B cell (primary cell): ENCODE data around the gene TNRC6B. TPM values are rescaled to one million over a fixed set of nuclear protein-coding genes. Genes with fewer than 3 reads are reported as not detected.

Experiments
- ATAC-seq: fragments of 200-7000 bp; cut with Tn5 transposase; one replicate; pipeline ENCODE4 v1.10.0; 2021; ENCODE audit warnings: low read depth, mild to moderate bottlenecking, moderate number of reproducible peaks, moderate library complexity
- CTCF ChIA-PET: fragments of 350-600 bp; sonication (Branson Sonifier 250); formaldehyde crosslinking; loops from one replicate; lab custom pipeline; 2021; ENCODE audit warnings: antibody characterized with exemption, inconsistent platforms; lab: Charles Lee
- POLR2A ChIA-PET: fragments of 350-600 bp; sonication (Branson Sonifier 250); formaldehyde crosslinking; loops from one replicate; lab custom pipeline; 2021; ENCODE audit warnings: antibody characterized with exemption; lab: Charles Lee
- DNase-seq: peaks from one replicate; pipeline ENCODE4 v3.0.0; 2013
- H2AFZ ChIP-seq: 2 replicates; pipeline ENCODE4 v1.6.1; 2012; ENCODE audit warnings: mild to moderate bottlenecking, low read depth, low read length; ENCODE audit not compliant: insufficient read depth, poor library complexity, severe bottlenecking
- H3K27ac ChIP-seq, 2 donors: 1 replicate in 1 of 2; 2 replicates in 1 of 2; pipeline ENCODE4 v1.5.1; 2012 to 2013; ENCODE audit warnings: low read length in 2 of 2, mild to moderate bottlenecking in 2 of 2, moderate library complexity in 1 of 2
- H3K27me3 ChIP-seq, 4 experiments: fragments of 200-600 bp in 1 of 4; sonication (generic) in 1 of 4; replicated peaks in 1 of 4; 1 replicate in 2 of 4; 2 replicates in 2 of 4; pipeline versions ENCODE4 v1.6.1 to v1.7.0; 2013 to 2016; ENCODE audit warnings: low read length in 3 of 4, mild to moderate bottlenecking in 2 of 4, mixed read lengths in 1 of 4, moderate library complexity in 1 of 4; ENCODE audit not compliant: insufficient read depth in 4 of 4, control insufficient read depth in 3 of 4; ENCODE audit errors: control extremely low read depth in 1 of 4
- H3K36me3 ChIP-seq, 2 experiments: replicated peaks in 1 of 2; 1 replicate in 1 of 2; 2 replicates in 1 of 2; pipeline versions ENCODE4 v1.6.1 to v1.7.1; 2013; ENCODE audit warnings: low read length in 1 of 2; ENCODE audit not compliant: insufficient read depth in 2 of 2, control insufficient read depth in 1 of 2; ENCODE audit errors: control extremely low read depth in 1 of 2, extremely low read depth in 1 of 2
- H3K4me1 ChIP-seq, 2 donors: fragments of 200-600 bp in 1 of 2; sonication (generic) in 1 of 2; 1 replicate in 1 of 2; 2 replicates in 1 of 2; pipeline versions ENCODE4 v1.5.1 to v1.6.1; 2013 to 2017; ENCODE audit warnings: low read length in 2 of 2; ENCODE audit not compliant: control insufficient read depth in 2 of 2, insufficient read depth in 2 of 2
- H3K4me2 ChIP-seq: replicated peaks from 2 replicates; pipeline ENCODE3; 2012; ENCODE audit warnings: mild to moderate bottlenecking, low read depth, low read length; ENCODE audit not compliant: poor library complexity, severe bottlenecking
- H3K4me3 ChIP-seq, 5 experiments: fragments of 200-600 bp in 1 of 5; sonication (generic) in 1 of 5; 1 replicate in 3 of 5; 2 replicates in 2 of 5; pipeline versions ENCODE4 v1.5.1 to v1.7.0; 2011 to 2016; ENCODE audit warnings: low read length in 4 of 5, mild to moderate bottlenecking in 4 of 5, low read depth in 2 of 5, control low read depth in 1 of 5, moderate library complexity in 1 of 5; ENCODE audit not compliant: insufficient read depth in 1 of 5; ENCODE audit errors: control extremely low read depth in 1 of 5, extremely low read depth in 1 of 5
- H3K79me2 ChIP-seq: fragments of 200-600 bp; sonication (generic); one replicate; pipeline ENCODE4 v1.6.0; 2016; ENCODE audit warnings: low read length; ENCODE audit not compliant: control insufficient read depth, insufficient read depth
- H3K9ac ChIP-seq: fragments of 200-600 bp; sonication (generic); 2 replicates; pipeline ENCODE4 v1.6.1; 2017; ENCODE audit warnings: mild to moderate bottlenecking, low read length, moderate library complexity
- H3K9me3 ChIP-seq, 3 donors: one replicate each; pipeline versions ENCODE4 v1.6.1 to v1.7.1; 2013; ENCODE audit warnings: low read length in 2 of 3; ENCODE audit not compliant: control insufficient read depth in 2 of 3, insufficient read depth in 1 of 3; ENCODE audit errors: control extremely low read depth in 1 of 3
- H4K20me1 ChIP-seq: 2 replicates; pipeline ENCODE4 v1.6.0; 2012; ENCODE audit warnings: mild to moderate bottlenecking, low read length; ENCODE audit not compliant: insufficient read depth, control insufficient read depth, poor library complexity, severe bottlenecking
- H3K27ac Mint-ChIP-seq: one replicate; pipeline ENCODE4 v1.8.0; 2021; ENCODE audit warnings: mixed read lengths
- H3K27me3 Mint-ChIP-seq: one replicate; pipeline ENCODE4 v1.8.0; 2021; ENCODE audit warnings: mixed read lengths
- H3K4me1 Mint-ChIP-seq: one replicate; pipeline ENCODE4 v1.8.0; 2021; ENCODE audit warnings: mixed read lengths
- H3K4me3 Mint-ChIP-seq: one replicate; pipeline ENCODE4 v1.8.0; 2021; ENCODE audit warnings: mixed read lengths
- H3K9me3 Mint-ChIP-seq: one replicate; pipeline ENCODE4 v1.8.0; 2022; ENCODE audit warnings: mixed read lengths; ENCODE audit not compliant: insufficient read depth
- CTCF ChIP-seq: fragments of 200-600 bp; IDR thresholded peaks from one replicate; pipeline ENCODE4 v1.8.0; 2022; ENCODE audit warnings: antibody characterized with exemption, mild to moderate bottlenecking
- EZH2 ChIP-seq: IDR thresholded peaks from 2 replicates; pipeline ENCODE4 v1.6.1; 2012; ENCODE audit warnings: borderline replicate concordance, low read depth, mild to moderate bottlenecking, moderate library complexity, low read length; ENCODE audit not compliant: insufficient read depth, poor library complexity, severe bottlenecking
- WGBS: methylation state at CpG from one replicate; pipeline ENCODE4 v1.1.5; 2013; ENCODE audit warnings: missing lambda C conversion rate; ENCODE audit not compliant: insufficient coverage; 5-methylcytosine and 5-hydroxymethylcytosine counted together
- intact Hi-C: fragments of 100-400 bp; cut with micrococcal nuclease; formaldehyde crosslinking; loops from one replicate; pipeline ENCODE4 v1.10.0; 2022
- polyA plus RNA-seq: library from polyadenylated mRNA; depleted of rRNA; stranded (reverse); fragments of >200 nt; gene quantifications from 2 replicates; pipeline ENCODE4 v1.2.3, GENCODE V29; 2012
- total RNA-seq, 2 donors: library from RNA; stranded (reverse); fragments of 120-200 nt in 1 of 2; gene quantifications; 1 replicate in 1 of 2; 2 replicates in 1 of 2; pipeline versions ENCODE4 v1.2.3 to v1.2.4, GENCODE V29; 2013 to 2022

The TNRC6B gene
- total and polyA plus RNA-seq, 2 donors (not counting 1 experiment from before 2014, with no cell fraction given) = 28.8 to 210 TPM

- H3K9ac ChIP-seq = no peak overlapping the region
- ATAC-seq (no peak), DNase-seq (no peak)
- Mint-ChIP-seq H3K4me3 (no peak overlapping the region), H3K27me3 (no peaks in the 10 kb centered on the region), H3K27ac (no peak overlapping the region), H3K9me3 (no peaks in the 10 kb centered on the region), H3K4me1 (peaks cover 16% of the 10 kb centered on the region)
- no peak overlapping the region for H3K4me2 ChIP-seq
- 100% methylated on average over 1 of the region's 4 CpGs for WGBS
- H3K27ac ChIP-seq = no peak overlapping the region
- H3K79me2 ChIP-seq = peaks cover 97% of the 10 kb centered on the region
- H3K9me3 ChIP-seq = no peaks in the 10 kb centered on the region
- intact Hi-C loops = no loop called here
- no peaks in the 10 kb centered on the region for H3K27me3 ChIP-seq
- POLR2A ChIA-PET = no interaction called here
- no peak for TF ChIP-seq CTCF
- H3K4me3 ChIP-seq = no peak overlapping the region
- H4K20me1 ChIP-seq = peaks cover 75% of the 10 kb centered on the region
- H2AFZ ChIP-seq = no peak overlapping the region
- CTCF ChIA-PET = no interaction called here
- H3K36me3 ChIP-seq = peaks cover 4 to 64% of the 10 kb centered on the region in 2 experiments
- H3K4me1 ChIP-seq = no peaks in the 10 kb centered on the region
These were observed 73.4 kb downstream of the TNRC6B start for GRCh38 chr22:40251106-40251505.

GRCh38 chr22:40252146-40252545, 74.4 kb downstream of the TNRC6B start:
- no peaks in the 10 kb centered on the region for H3K9me3 ChIP-seq
- Mint-ChIP-seq H3K4me1 (peaks cover 16% of the 10 kb centered on the region), H3K27me3 (no peaks in the 10 kb centered on the region), H3K4me3 (no peak overlapping the region), H3K9me3 (no peaks in the 10 kb centered on the region), H3K27ac (no peak overlapping the region)
- H3K4me3 ChIP-seq = no peak overlapping the region
- intact Hi-C loops = no loop called here
- H4K20me1 ChIP-seq = peaks cover 64% of the 10 kb centered on the region
- no CpG with 5 or more reads among the region's 2 CpGs for WGBS
- peaks cover 97% of the 10 kb centered on the region for H3K79me2 ChIP-seq
- DNase-seq (no peak), ATAC-seq (no peak)
- no peak overlapping the region for H3K27ac ChIP-seq
- no peaks in the 10 kb centered on the region for H3K27me3 ChIP-seq
- POLR2A ChIA-PET = interaction anchor here (0.6 kb wide), 1 partner anchor 57 kb away, joined by 3 read pairs; no protein-coding TSS in a partner anchor
- CTCF ChIA-PET = interaction anchor here (0.5 kb wide), 1 partner anchor 18 kb away, joined by 3 read pairs; no protein-coding TSS in a partner anchor
- no peaks in the 10 kb centered on the region for H3K4me1 ChIP-seq
- no peak for TF ChIP-seq EZH2
- no peak for TF ChIP-seq CTCF
- H3K9ac ChIP-seq = no peak overlapping the region
- H2AFZ ChIP-seq = no peak overlapping the region
- H3K36me3 ChIP-seq = peaks cover 6 to 64% of the 10 kb centered on the region in 2 experiments
- H3K4me2 ChIP-seq = no peak overlapping the region
